ENCODE data around the gene SLC34A1. TPM values are rescaled to one million over a fixed set of nuclear protein-coding genes. Genes with fewer than 3 reads are reported as not detected.

SLC34A1 gene
- total and polyA plus RNA-seq, 2 donors from 2014 or later = 0.91 to 211 TPM

DNA sequence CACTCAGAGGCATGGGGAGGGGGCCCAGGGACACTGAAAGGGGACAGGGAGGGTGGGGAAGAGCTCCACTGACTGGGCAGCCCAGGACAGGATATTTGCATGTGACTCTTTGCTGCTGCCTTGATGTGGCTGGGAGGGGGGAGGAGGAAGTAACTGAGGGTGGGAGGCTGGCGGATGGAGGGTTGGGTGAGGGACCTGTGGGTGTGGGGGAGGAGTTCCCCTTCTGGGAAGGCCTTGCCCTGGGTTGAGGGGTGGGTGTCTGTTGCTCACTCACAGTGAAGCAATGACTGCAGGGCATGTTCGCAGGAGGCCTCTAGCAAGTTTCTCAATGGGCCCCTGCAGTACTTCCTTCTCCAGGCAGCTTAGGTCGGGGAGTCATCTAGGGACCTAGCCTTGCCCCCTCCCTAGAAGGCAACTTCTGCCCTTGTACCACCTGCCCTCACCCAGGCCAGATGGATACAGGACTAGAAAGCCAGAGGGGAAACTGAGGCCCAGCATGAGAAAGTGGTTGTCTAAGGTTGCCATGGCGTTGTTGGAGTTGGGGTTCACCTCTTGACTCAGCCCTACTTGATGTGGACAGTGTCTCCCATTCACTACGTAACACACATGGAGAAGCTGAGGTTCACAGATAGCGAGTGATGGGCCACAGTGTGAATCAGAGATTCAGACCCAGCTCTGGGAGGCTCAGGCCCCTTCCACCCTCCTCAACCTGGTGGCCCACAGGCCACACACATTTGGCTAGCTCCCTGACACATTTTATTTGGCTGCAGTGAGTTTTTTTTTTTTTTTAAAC lies 45.2 kb downstream of the SLC34A1 start:
- H3K27ac ChIP-seq (ENCODE audit: low read depth in 2 of 2, low read length in 2 of 2) = peak overlapping the region in 1 of 2 donors; percentile 28
- peaks cover 0 to 7% (median 6%) of the 10 kb centered on the region in 3 donors for H3K36me3 ChIP-seq (ENCODE audit: control insufficient read depth in 2 of 3, insufficient read depth in 3 of 3, low read length in 3 of 3)
- peaks cover 3 to 17% (median 16%) of the 10 kb centered on the region in 3 donors for H3K4me1 ChIP-seq (ENCODE audit: control insufficient read depth in 2 of 3, insufficient read depth in 2 of 3, low read depth in 1 of 3, low read length in 3 of 3)
- H3K9ac ChIP-seq (ENCODE audit: low read length in 3 of 3) = no peak overlapping the region
- DNase-seq (peak in 3 of 5 donors; percentile 36 to 88 (median 49)), FAIRE-seq (no peak)
- H3K9me3 ChIP-seq (ENCODE audit: control insufficient read depth in 2 of 3, insufficient read depth in 1 of 3, low read length in 3 of 3) = no peaks in the 10 kb centered on the region
- no peak overlapping the region for H3K4me3 ChIP-seq (ENCODE audit: low read length in 3 of 3)
- H3K27me3 ChIP-seq (ENCODE audit: control insufficient read depth, insufficient read depth, low read length) = no peaks in the 10 kb centered on the region
- no peak for TF ChIP-seq CTCF (IDR thresholded peaks at IDR 0.05; ENCODE audit: borderline replicate concordance, extremely low read depth, insufficient read depth)
- intact Hi-C loops (cut with DNase I) = no loop called here

- Histone ChIP-seq H3K36me3 (ENCODE audit: control insufficient read depth in 2 of 3, insufficient read depth in 3 of 3, low read length in 3 of 3) (peaks cover 0 to 10% (median 8%) of the 10 kb centered on the region in 3 donors), H3K4me3 (ENCODE audit: low read length in 3 of 3) (no peak overlapping the region), H3K27ac (ENCODE audit: low read depth in 2 of 2, low read length in 2 of 2) (no peak overlapping the region), H3K27me3 (ENCODE audit: control insufficient read depth, insufficient read depth, low read length) (no peaks in the 10 kb centered on the region), H3K9me3 (ENCODE audit: control insufficient read depth in 2 of 3, insufficient read depth in 1 of 3, low read length in 3 of 3) (no peaks in the 10 kb centered on the region), H3K4me1 (ENCODE audit: control insufficient read depth in 2 of 3, insufficient read depth in 2 of 3, low read depth in 1 of 3, low read length in 3 of 3) (peaks cover 3 to 15% (median 15%) of the 10 kb centered on the region in 3 donors), H3K9ac (ENCODE audit: low read length in 3 of 3) (no peak overlapping the region)
- no peak for TF ChIP-seq CTCF (IDR thresholded peaks at IDR 0.05; ENCODE audit: borderline replicate concordance, extremely low read depth, insufficient read depth)
- DNase-seq = no peak
- intact Hi-C loops (cut with DNase I) = no loop called here
- FAIRE-seq = no peak
These were observed 46.1 kb downstream of the SLC34A1 start for GRCh38 chr5:177430140-177430951.

- FAIRE-seq (no peak), DNase-seq (no peak)
- Histone ChIP-seq H3K36me3 (ENCODE audit: control insufficient read depth in 2 of 3, insufficient read depth in 3 of 3, low read length in 3 of 3) (peaks cover 0 to 11% (median 10%) of the 10 kb centered on the region in 3 donors), H3K27me3 (ENCODE audit: control insufficient read depth, insufficient read depth, low read length) (no peaks in the 10 kb centered on the region), H3K9ac (ENCODE audit: low read length in 3 of 3) (no peak overlapping the region), H3K4me3 (ENCODE audit: low read length in 3 of 3) (no peak overlapping the region), H3K9me3 (ENCODE audit: control insufficient read depth in 2 of 3, insufficient read depth in 1 of 3, low read length in 3 of 3) (no peaks in the 10 kb centered on the region), H3K27ac (ENCODE audit: low read depth in 2 of 2, low read length in 2 of 2) (no peak overlapping the region), H3K4me1 (ENCODE audit: control insufficient read depth in 2 of 3, insufficient read depth in 2 of 3, low read depth in 1 of 3, low read length in 3 of 3) (peaks cover 3 to 11% (median 10%) of the 10 kb centered on the region in 3 donors)
- no peak for TF ChIP-seq CTCF (IDR thresholded peaks at IDR 0.05; ENCODE audit: borderline replicate concordance, extremely low read depth, insufficient read depth)
- intact Hi-C loops (cut with DNase I) = no loop called here
These were observed 46.7 kb downstream of the SLC34A1 start for GRCh38 chr5:177430972-177431316.

Measured in kidney (tissue), 14 donors.